GM12878 (cell line): ENCODE results near the gene ITGA11.

ENCODE experiments used
- BCL3 ChIP-seq: IDR thresholded peaks from 2 replicates; pipeline ENCODE4 v1.6.1; 2011; ENCODE audit warnings: borderline replicate concordance, low read depth, mild to moderate bottlenecking, moderate library complexity, low read length; ENCODE audit not compliant: insufficient read depth, poor library complexity, severe bottlenecking
- BMI1 ChIP-seq: fragments of 450-650 bp; IDR thresholded peaks from 2 replicates; pipeline ENCODE4 v1.6.1; 2016; ENCODE audit warnings: mild to moderate bottlenecking, moderate library complexity, borderline replicate concordance
- CEBPB ChIP-seq, 2 experiments: fragments of 150-350 bp in 1 of 2; IDR thresholded peaks; 2 replicates each; pipeline ENCODE4 v1.6.1; 2012 to 2014; ENCODE audit warnings: low read depth in 2 of 2, low read length in 2 of 2, borderline replicate concordance in 1 of 2, inconsistent platforms in 1 of 2
- CTCF ChIP-seq, 3 experiments: IDR thresholded peaks in 2 of 3; conservative IDR thresholded peaks in 1 of 3; 2 replicates each; pipeline ENCODE4 v1.5.1; 2011; ENCODE audit warnings: low read depth in 3 of 3, low read length in 3 of 3, mild to moderate bottlenecking in 3 of 3, control low read depth in 2 of 3, moderate library complexity in 2 of 3, inconsistent platforms in 1 of 3, mixed read lengths in 1 of 3; ENCODE audit not compliant: control insufficient read depth in 2 of 3, insufficient read depth in 1 of 3; ENCODE audit errors: extremely low read depth in 1 of 3
- RFX5 ChIP-seq: IDR thresholded peaks from 2 replicates; pipeline ENCODE4 v1.6.1; 2011; ENCODE audit warnings: low read depth, low read length, improper control_type of control experiment
- USF2 ChIP-seq: IDR thresholded peaks from 2 replicates; pipeline ENCODE4 v1.6.1; 2011; ENCODE audit warnings: low read depth, low read length, improper control_type of control experiment, borderline replicate concordance

- no peak for TF ChIP-seq CEBPB (IDR thresholded peaks at IDR 0.05; ENCODE audit: borderline replicate concordance in 1 of 2, low read depth in 2 of 2, low read length in 2 of 2)
- TF ChIP-seq RFX5: no peak
- TF ChIP-seq CTCF (IDR thresholded peaks at IDR 0.05 in 2 of 3, conservative IDR thresholded peaks at IDR 0.05 in 1 of 3; ENCODE audit: control insufficient read depth in 2 of 3, extremely low read depth in 1 of 3, insufficient read depth in 1 of 3, low read depth in 3 of 3, low read length in 3 of 3): no peak
- no peak for TF ChIP-seq BCL3
- TF ChIP-seq BMI1: no peak
- TF ChIP-seq USF2: no peak
These were observed 86.5 kb downstream of the ITGA11 start for GRCh38 chr15:68345481-68345880.
